B cell (primary cell): ENCODE measurements around the gene FOXN3. TPM values are rescaled to one million over a fixed set of nuclear protein-coding genes. Genes with fewer than 3 reads are reported as not detected.

Experiments
- ATAC-seq: fragments of 200-7000 bp; cut with Tn5 transposase; one replicate; pipeline ENCODE4 v1.10.0; 2021; ENCODE audit warnings: low read depth, mild to moderate bottlenecking, moderate number of reproducible peaks, moderate library complexity
- CTCF ChIA-PET: fragments of 350-600 bp; sonication (Branson Sonifier 250); formaldehyde crosslinking; loops from one replicate; lab custom pipeline; 2021; ENCODE audit warnings: antibody characterized with exemption, inconsistent platforms; lab: Charles Lee
- POLR2A ChIA-PET: fragments of 350-600 bp; sonication (Branson Sonifier 250); formaldehyde crosslinking; loops from one replicate; lab custom pipeline; 2021; ENCODE audit warnings: antibody characterized with exemption; lab: Charles Lee
- DNase-seq: peaks from one replicate; pipeline ENCODE4 v3.0.0; 2013
- H2AFZ ChIP-seq: 2 replicates; pipeline ENCODE4 v1.6.1; 2012; ENCODE audit warnings: mild to moderate bottlenecking, low read depth, low read length; ENCODE audit not compliant: insufficient read depth, poor library complexity, severe bottlenecking
- H3K27ac ChIP-seq, 2 donors: 1 replicate in 1 of 2; 2 replicates in 1 of 2; pipeline ENCODE4 v1.5.1; 2012 to 2013; ENCODE audit warnings: low read length in 2 of 2, mild to moderate bottlenecking in 2 of 2, moderate library complexity in 1 of 2
- H3K27me3 ChIP-seq, 4 experiments: fragments of 200-600 bp in 1 of 4; sonication (generic) in 1 of 4; replicated peaks in 1 of 4; 1 replicate in 2 of 4; 2 replicates in 2 of 4; pipeline versions ENCODE4 v1.6.1 to v1.7.0; 2013 to 2016; ENCODE audit warnings: low read length in 3 of 4, mild to moderate bottlenecking in 2 of 4, mixed read lengths in 1 of 4, moderate library complexity in 1 of 4; ENCODE audit not compliant: insufficient read depth in 4 of 4, control insufficient read depth in 3 of 4; ENCODE audit errors: control extremely low read depth in 1 of 4
- H3K36me3 ChIP-seq, 2 experiments: replicated peaks in 1 of 2; 1 replicate in 1 of 2; 2 replicates in 1 of 2; pipeline versions ENCODE4 v1.6.1 to v1.7.1; 2013; ENCODE audit warnings: low read length in 1 of 2; ENCODE audit not compliant: insufficient read depth in 2 of 2, control insufficient read depth in 1 of 2; ENCODE audit errors: control extremely low read depth in 1 of 2, extremely low read depth in 1 of 2
- H3K4me1 ChIP-seq, 2 donors: fragments of 200-600 bp in 1 of 2; sonication (generic) in 1 of 2; 1 replicate in 1 of 2; 2 replicates in 1 of 2; pipeline versions ENCODE4 v1.5.1 to v1.6.1; 2013 to 2017; ENCODE audit warnings: low read length in 2 of 2; ENCODE audit not compliant: control insufficient read depth in 2 of 2, insufficient read depth in 2 of 2
- H3K4me2 ChIP-seq: replicated peaks from 2 replicates; pipeline ENCODE3; 2012; ENCODE audit warnings: mild to moderate bottlenecking, low read depth, low read length; ENCODE audit not compliant: poor library complexity, severe bottlenecking
- H3K4me3 ChIP-seq, 5 experiments: fragments of 200-600 bp in 1 of 5; sonication (generic) in 1 of 5; 1 replicate in 3 of 5; 2 replicates in 2 of 5; pipeline versions ENCODE4 v1.5.1 to v1.7.0; 2011 to 2016; ENCODE audit warnings: low read length in 4 of 5, mild to moderate bottlenecking in 4 of 5, low read depth in 2 of 5, control low read depth in 1 of 5, moderate library complexity in 1 of 5; ENCODE audit not compliant: insufficient read depth in 1 of 5; ENCODE audit errors: control extremely low read depth in 1 of 5, extremely low read depth in 1 of 5
- H3K79me2 ChIP-seq: fragments of 200-600 bp; sonication (generic); one replicate; pipeline ENCODE4 v1.6.0; 2016; ENCODE audit warnings: low read length; ENCODE audit not compliant: control insufficient read depth, insufficient read depth
- H3K9ac ChIP-seq: fragments of 200-600 bp; sonication (generic); 2 replicates; pipeline ENCODE4 v1.6.1; 2017; ENCODE audit warnings: mild to moderate bottlenecking, low read length, moderate library complexity
- H3K9me3 ChIP-seq, 3 donors: one replicate each; pipeline versions ENCODE4 v1.6.1 to v1.7.1; 2013; ENCODE audit warnings: low read length in 2 of 3; ENCODE audit not compliant: control insufficient read depth in 2 of 3, insufficient read depth in 1 of 3; ENCODE audit errors: control extremely low read depth in 1 of 3
- H4K20me1 ChIP-seq: 2 replicates; pipeline ENCODE4 v1.6.0; 2012; ENCODE audit warnings: mild to moderate bottlenecking, low read length; ENCODE audit not compliant: insufficient read depth, control insufficient read depth, poor library complexity, severe bottlenecking
- H3K27ac Mint-ChIP-seq: one replicate; pipeline ENCODE4 v1.8.0; 2021; ENCODE audit warnings: mixed read lengths
- H3K27me3 Mint-ChIP-seq: one replicate; pipeline ENCODE4 v1.8.0; 2021; ENCODE audit warnings: mixed read lengths
- H3K4me1 Mint-ChIP-seq: one replicate; pipeline ENCODE4 v1.8.0; 2021; ENCODE audit warnings: mixed read lengths
- H3K4me3 Mint-ChIP-seq: one replicate; pipeline ENCODE4 v1.8.0; 2021; ENCODE audit warnings: mixed read lengths
- H3K9me3 Mint-ChIP-seq: one replicate; pipeline ENCODE4 v1.8.0; 2022; ENCODE audit warnings: mixed read lengths; ENCODE audit not compliant: insufficient read depth
- CTCF ChIP-seq: fragments of 200-600 bp; IDR thresholded peaks from one replicate; pipeline ENCODE4 v1.8.0; 2022; ENCODE audit warnings: antibody characterized with exemption, mild to moderate bottlenecking
- EZH2 ChIP-seq: IDR thresholded peaks from 2 replicates; pipeline ENCODE4 v1.6.1; 2012; ENCODE audit warnings: borderline replicate concordance, low read depth, mild to moderate bottlenecking, moderate library complexity, low read length; ENCODE audit not compliant: insufficient read depth, poor library complexity, severe bottlenecking
- WGBS: methylation state at CpG from one replicate; pipeline ENCODE4 v1.1.5; 2013; ENCODE audit warnings: missing lambda C conversion rate; ENCODE audit not compliant: insufficient coverage; 5-methylcytosine and 5-hydroxymethylcytosine counted together
- intact Hi-C: fragments of 100-400 bp; cut with micrococcal nuclease; formaldehyde crosslinking; loops from one replicate; pipeline ENCODE4 v1.10.0; 2022
- polyA plus RNA-seq: library from polyadenylated mRNA; depleted of rRNA; stranded (reverse); fragments of >200 nt; gene quantifications from 2 replicates; pipeline ENCODE4 v1.2.3, GENCODE V29; 2012
- total RNA-seq, 2 donors: library from RNA; stranded (reverse); fragments of 120-200 nt in 1 of 2; gene quantifications; 1 replicate in 1 of 2; 2 replicates in 1 of 2; pipeline versions ENCODE4 v1.2.3 to v1.2.4, GENCODE V29; 2013 to 2022

Gene FOXN3
- total and polyA plus RNA-seq, 2 donors (not counting 1 experiment from before 2014, with no cell fraction given): 80.6 to 98.2 TPM

GRCh38 chr14:89315493-89316470 lies 101.3 kb downstream of the FOXN3 start:
- DNase-seq: no peak
- H4K20me1 ChIP-seq: no peaks in the 10 kb centered on the region
- peaks cover 0 to 15% (median 2%) of the 10 kb centered on the region in 3 donors for H3K9me3 ChIP-seq
- ChIA-PET POLR2A (interaction anchor here (0.6 kb wide), 1 partner anchor 20 kb away, joined by 5 read pairs; no protein-coding TSS in a partner anchor), CTCF (interaction anchor here (1.0 kb wide), 1 partner anchor 10 kb away, joined by 4 read pairs; no protein-coding TSS in a partner anchor)
- peaks cover 7% of the 10 kb centered on the region in 2 experiments for H3K36me3 ChIP-seq
- Mint-ChIP-seq H3K4me1 (peaks cover 52% of the 10 kb centered on the region), H3K9me3 (no peaks in the 10 kb centered on the region), H3K4me3 (no peak overlapping the region), H3K27me3 (no peaks in the 10 kb centered on the region), H3K27ac (no peak overlapping the region)
- peaks cover 92% of the 10 kb centered on the region for H3K79me2 ChIP-seq
- intact Hi-C loops: no loop called here
- peaks cover 9 to 14% of the 10 kb centered on the region in 2 donors for H3K4me1 ChIP-seq
- H3K4me3 ChIP-seq: no peak overlapping the region
- H3K9ac ChIP-seq: no peak overlapping the region
- H3K4me2 ChIP-seq: no peak overlapping the region
- no peaks in the 10 kb centered on the region for H3K27me3 ChIP-seq
- WGBS: 98% methylated on average over 8 of the region's 10 CpGs
- ATAC-seq: no peak
- H2AFZ ChIP-seq: no peak overlapping the region
- TF ChIP-seq EZH2 (no peak), CTCF (no peak)
- H3K27ac ChIP-seq: no peak overlapping the region
